Adrenal gland (tissue), 5 donors: Measurements from ENCODE around the gene DNAAF1.
"Not testable (repeated sequence)": the region's sequence is repeated elsewhere in the genome, so short reads cannot be mapped to it uniquely, and the experiment has no call there.

ENCODE experiments used
- CTCF ChIP-seq, 6 experiments: fragments of 450-650 bp in 4 of 6; fragments of 200-600 bp in 2 of 6; sonication (generic) in 1 of 6; IDR thresholded peaks; 1 replicate in 5 of 6; 2 replicates in 1 of 6; pipeline versions ENCODE4 v1.5.1 to v1.8.0; 2016 to 2021; ENCODE audit warnings: antibody characterized with exemption in 6 of 6, mild to moderate bottlenecking in 2 of 6, moderate library complexity in 1 of 6
- POLR2A ChIP-seq, 2 donors: fragments of 450-650 bp; IDR thresholded peaks; one replicate each; pipeline ENCODE4 v1.6.1; 2017; ENCODE audit warnings: antibody characterized with exemption in 2 of 2, mild to moderate bottlenecking in 2 of 2, moderate library complexity in 1 of 2
- donor health status: DM: no; HTN: no; CAD: no.

DNA sequence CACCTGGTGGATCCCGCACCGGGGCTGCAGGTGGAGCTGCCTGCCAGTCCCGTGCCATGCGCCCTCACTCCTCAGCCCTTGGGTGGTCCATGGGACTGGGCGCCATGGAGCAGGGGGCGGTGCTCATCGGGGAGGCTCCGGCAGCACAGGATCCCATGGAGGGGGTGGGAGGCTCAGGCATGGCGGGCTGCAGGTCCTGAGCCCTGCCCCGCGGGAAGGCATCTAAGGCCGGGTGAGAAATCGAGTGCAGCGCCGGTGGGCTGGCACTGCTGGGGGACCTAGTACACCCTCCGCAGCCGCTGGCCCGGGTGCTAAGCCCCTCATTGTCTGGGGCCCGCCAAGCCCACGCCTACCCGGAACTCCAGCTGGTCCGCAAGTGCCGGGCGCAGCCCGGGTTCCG, 59.4 kb downstream of the DNAAF1 start:
- TF ChIP-seq CTCF, POLR2A (IDR thresholded peaks at IDR 0.05): not testable (repeated sequence)
